GM20000 (cell line): ENCODE results near the gene PLB1.
"Not testable (repeated sequence)": the region's sequence is repeated elsewhere in the genome, so short reads cannot be mapped to it uniquely, and the experiment has no call there.

ENCODE experiments used
- DNase-seq: peaks from one replicate; pipeline ENCODE4 v3.0.0; 2012; ENCODE audit warnings: low spot score
- TF ChIP-seq, protein P1 (sequence below): IDR thresholded peaks from 2 replicates; pipeline ENCODE4 v1.5.1; 2012; ENCODE audit warnings: mild to moderate bottlenecking, control low read depth; ENCODE audit errors: extremely low read depth, missing control alignments

Gene PLB1

GRCh38 chr2:28664120-28664842 is 168.4 kb downstream of the PLB1 start:
- DNase-seq: no peak
- TF ChIP-seq, protein P1, sequence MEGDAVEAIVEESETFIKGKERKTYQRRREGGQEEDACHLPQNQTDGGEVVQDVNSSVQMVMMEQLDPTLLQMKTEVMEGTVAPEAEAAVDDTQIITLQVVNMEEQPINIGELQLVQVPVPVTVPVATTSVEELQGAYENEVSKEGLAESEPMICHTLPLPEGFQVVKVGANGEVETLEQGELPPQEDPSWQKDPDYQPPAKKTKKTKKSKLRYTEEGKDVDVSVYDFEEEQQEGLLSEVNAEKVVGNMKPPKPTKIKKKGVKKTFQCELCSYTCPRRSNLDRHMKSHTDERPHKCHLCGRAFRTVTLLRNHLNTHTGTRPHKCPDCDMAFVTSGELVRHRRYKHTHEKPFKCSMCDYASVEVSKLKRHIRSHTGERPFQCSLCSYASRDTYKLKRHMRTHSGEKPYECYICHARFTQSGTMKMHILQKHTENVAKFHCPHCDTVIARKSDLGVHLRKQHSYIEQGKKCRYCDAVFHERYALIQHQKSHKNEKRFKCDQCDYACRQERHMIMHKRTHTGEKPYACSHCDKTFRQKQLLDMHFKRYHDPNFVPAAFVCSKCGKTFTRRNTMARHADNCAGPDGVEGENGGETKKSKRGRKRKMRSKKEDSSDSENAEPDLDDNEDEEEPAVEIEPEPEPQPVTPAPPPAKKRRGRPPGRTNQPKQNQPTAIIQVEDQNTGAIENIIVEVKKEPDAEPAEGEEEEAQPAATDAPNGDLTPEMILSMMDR: no peak

- TF ChIP-seq, protein P1: no peak
- no peak for DNase-seq
Observed at GRCh38 chr2:28665041-28665704, 169.3 kb downstream of the PLB1 start.

- DNase-seq: not testable (repeated sequence)
Observed at GRCh38 chr2:28665811-28666377, 170.0 kb downstream of the PLB1 start.

DNA sequence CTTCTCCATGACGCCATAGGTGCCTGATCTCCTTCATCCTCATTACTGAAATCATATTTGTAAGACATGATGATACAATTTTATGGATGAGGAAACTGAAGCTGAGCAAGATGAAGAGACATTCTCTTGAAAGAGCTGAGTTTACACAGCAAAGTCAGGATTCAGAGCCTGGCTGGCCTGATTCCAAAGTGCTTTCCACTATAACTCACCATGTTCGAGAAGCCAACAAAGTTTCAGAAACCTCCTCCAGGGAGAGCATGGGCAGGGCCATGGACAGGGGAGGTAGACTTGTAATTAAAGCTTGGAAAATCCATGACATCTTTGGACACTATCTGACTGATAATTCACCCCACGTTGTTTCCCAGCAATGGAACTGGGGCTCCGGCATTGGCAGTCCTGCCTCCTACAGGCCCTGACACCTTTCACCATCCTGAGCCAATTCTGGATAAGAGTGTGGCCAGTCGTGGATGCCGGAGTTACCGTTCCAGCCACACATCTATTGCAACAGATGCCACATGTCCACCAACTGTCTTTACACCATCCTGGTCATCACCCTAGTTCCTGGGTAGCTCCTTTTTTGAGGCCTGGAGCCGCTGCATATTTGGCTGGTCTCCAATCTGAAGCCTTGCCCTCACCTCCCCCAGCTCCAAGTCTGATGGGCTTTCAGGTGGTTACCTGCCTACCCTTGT is 170.8 kb downstream of the PLB1 start:
- no peak for DNase-seq
- TF ChIP-seq, protein P1: no peak

GRCh38 chr2:28667261-28667660 is 171.4 kb downstream of the PLB1 start:
- no peak for DNase-seq
- TF ChIP-seq, protein P1: no peak

DNA sequence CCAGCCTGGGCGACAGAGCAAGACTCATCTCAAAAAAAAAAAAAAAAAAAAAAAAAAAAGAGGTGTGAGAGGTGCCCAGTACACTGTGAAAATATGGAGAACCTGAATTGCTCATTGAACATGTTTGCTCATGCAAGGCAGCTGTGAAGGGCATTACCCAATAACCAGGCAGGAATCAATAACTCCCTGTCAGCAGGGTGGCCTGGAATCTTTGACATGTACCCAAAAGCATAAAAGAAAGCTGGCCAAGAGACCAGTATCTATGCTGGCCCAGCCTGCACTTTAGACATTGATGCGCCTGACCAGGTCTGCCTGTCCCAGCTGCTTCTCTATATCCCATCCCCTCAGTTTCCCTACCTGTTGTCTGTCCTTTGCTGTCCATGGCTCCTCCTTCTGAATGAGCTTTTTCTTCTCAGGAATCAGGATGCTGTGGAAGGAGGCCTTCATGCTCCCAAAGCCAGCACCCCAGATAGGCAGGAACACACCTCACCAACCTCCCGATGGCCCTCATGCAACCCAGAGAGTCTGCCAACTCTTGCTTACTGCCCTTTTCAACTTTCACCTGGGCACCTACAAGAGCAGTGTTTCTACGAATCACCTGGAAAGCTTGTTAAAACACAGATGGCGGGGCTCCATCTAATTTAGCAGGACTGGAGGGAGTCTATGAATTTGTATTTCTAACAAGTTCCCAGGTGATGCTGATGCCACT is 172.4 kb downstream of the PLB1 start:
- DNase-seq: no peak
- TF ChIP-seq, protein P1: no peak

DNA sequence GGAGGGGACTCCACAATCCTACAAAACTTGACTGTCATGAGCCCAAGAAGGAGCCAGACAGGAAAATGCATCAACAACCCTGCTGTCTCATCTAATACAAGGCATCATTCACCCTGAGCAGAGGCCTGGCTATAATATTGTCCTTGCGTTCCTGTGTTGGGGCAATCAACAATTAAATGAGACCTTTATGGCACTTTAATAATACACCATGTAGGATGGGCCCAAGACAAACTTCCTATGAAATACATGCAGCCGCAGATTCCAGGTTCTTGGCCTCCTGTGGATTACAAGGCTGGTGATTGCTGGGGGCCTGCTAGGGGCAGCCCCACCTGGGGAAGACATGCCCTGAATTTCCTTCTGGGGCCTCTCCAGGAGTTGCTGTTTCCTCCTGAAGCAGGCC is 173.0 kb downstream of the PLB1 start:
- TF ChIP-seq, protein P1: no peak
- DNase-seq: no peak
